ENCODE results near the gene CAPN14. TPM values are rescaled to one million over a fixed set of nuclear protein-coding genes. Genes with fewer than 3 reads are reported as not detected.

The CAPN14 gene
- total RNA-seq, 1 experiment from 2014 or later = 0.13 TPM

DNA sequence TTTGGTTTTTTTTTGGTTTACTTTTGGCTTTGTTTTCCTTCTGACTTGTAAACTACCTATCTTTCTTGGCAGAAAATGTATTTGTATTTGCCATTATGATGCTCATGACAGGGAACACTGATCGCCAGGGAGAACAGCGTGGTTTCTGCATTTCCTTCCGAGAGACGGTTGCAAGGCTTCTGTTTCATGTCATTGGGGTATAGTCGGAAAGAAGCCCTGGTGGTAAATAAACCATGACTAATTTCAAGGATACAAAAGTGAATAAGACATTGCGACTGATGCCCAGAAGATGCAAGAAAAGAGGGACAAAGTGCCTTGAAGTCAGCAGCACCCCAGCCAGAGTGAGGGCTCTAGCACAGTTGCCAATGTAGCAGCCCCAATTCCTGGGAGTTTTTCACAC is 4.2 kb upstream of the CAPN14 start:
- intact Hi-C loops (cut with micrococcal nuclease; ENCODE audit: unreplicated experiment) = no loop called here
- peak; percentile 27 for DNase-seq (ENCODE audit: low spot score)
- BruUV-seq (replicated peaks) = no TSS peak
- Histone ChIP-seq H3K36me3 (ENCODE audit: insufficient read depth, low read length, poor library complexity, severe bottlenecking) (no peaks in the 10 kb centered on the region), H3K27me3 (replicated peaks; ENCODE audit: insufficient read depth, low read depth, low read length, poor library complexity) (peaks cover 47% of the 10 kb centered on the region), H3K27ac (ENCODE audit: low read depth, low read length, poor library complexity, severe bottlenecking) (no peak overlapping the region), H3K4me3 (ENCODE audit: low read depth, low read length, poor library complexity, severe bottlenecking) (no peak overlapping the region), H3K4me1 (ENCODE audit: insufficient read depth, low read length, poor library complexity, severe bottlenecking) (peaks cover 15% of the 10 kb centered on the region), H3K9me3 (ENCODE audit: low read depth, low read length, poor library complexity, severe bottlenecking) (no peaks in the 10 kb centered on the region)
- ChIA-PET POLR2A (ENCODE audit: low non-redundant PET) (no interaction called here), CTCF (no interaction called here)
- TF ChIP-seq EZH2 (IDR thresholded peaks at IDR 0.05; ENCODE audit: borderline replicate concordance, low read depth, low read length, poor library complexity, severe bottlenecking) (no peak), CTCF (conservative IDR thresholded peaks at IDR 0.05; ENCODE audit: low read depth, low read length) (no peak)

GRCh38 chr2:31219131-31219969 is 2.0 kb upstream of the CAPN14 start:
- H3K27ac ChIP-seq (ENCODE audit: low read depth, low read length, poor library complexity, severe bottlenecking) = no peak overlapping the region
- H3K4me1 ChIP-seq (ENCODE audit: insufficient read depth, low read length, poor library complexity, severe bottlenecking) = peaks cover 15% of the 10 kb centered on the region
- TF ChIP-seq EZH2 (IDR thresholded peaks at IDR 0.05; ENCODE audit: borderline replicate concordance, low read depth, low read length, poor library complexity, severe bottlenecking) (no peak), CTCF (conservative IDR thresholded peaks at IDR 0.05; ENCODE audit: low read depth, low read length) (no peak)
- H3K4me3 ChIP-seq (ENCODE audit: low read depth, low read length, poor library complexity, severe bottlenecking) = no peak overlapping the region
- ChIA-PET POLR2A (ENCODE audit: low non-redundant PET) (no interaction called here), CTCF (no interaction called here)
- BruUV-seq (replicated peaks) = no TSS peak
- no peaks in the 10 kb centered on the region for H3K9me3 ChIP-seq (ENCODE audit: low read depth, low read length, poor library complexity, severe bottlenecking)
- intact Hi-C loops (cut with micrococcal nuclease; ENCODE audit: unreplicated experiment) = no loop called here
- H3K27me3 ChIP-seq (replicated peaks; ENCODE audit: insufficient read depth, low read depth, low read length, poor library complexity) = peaks cover 28% of the 10 kb centered on the region
- DNase-seq (ENCODE audit: low spot score) = no peak
- no peaks in the 10 kb centered on the region for H3K36me3 ChIP-seq (ENCODE audit: insufficient read depth, low read length, poor library complexity, severe bottlenecking)

- H3K27me3 ChIP-seq (replicated peaks; ENCODE audit: insufficient read depth, low read depth, low read length, poor library complexity) = peaks cover 7% of the 10 kb centered on the region
- intact Hi-C loops (cut with micrococcal nuclease; ENCODE audit: unreplicated experiment) = no loop called here
- H3K36me3 ChIP-seq (ENCODE audit: insufficient read depth, low read length, poor library complexity, severe bottlenecking) = no peaks in the 10 kb centered on the region
- DNase-seq (ENCODE audit: low spot score) = no peak
- no peak overlapping the region for H3K27ac ChIP-seq (ENCODE audit: low read depth, low read length, poor library complexity, severe bottlenecking)
- CTCF ChIA-PET = no interaction called here
- POLR2A ChIA-PET (ENCODE audit: low non-redundant PET) = no interaction called here
- BruUV-seq (replicated peaks) = no TSS peak
- no peaks in the 10 kb centered on the region for H3K9me3 ChIP-seq (ENCODE audit: low read depth, low read length, poor library complexity, severe bottlenecking)
- no peak overlapping the region for H3K4me3 ChIP-seq (ENCODE audit: low read depth, low read length, poor library complexity, severe bottlenecking)
- peaks cover 15% of the 10 kb centered on the region for H3K4me1 ChIP-seq (ENCODE audit: insufficient read depth, low read length, poor library complexity, severe bottlenecking)
- TF ChIP-seq EZH2 (IDR thresholded peaks at IDR 0.05; ENCODE audit: borderline replicate concordance, low read depth, low read length, poor library complexity, severe bottlenecking) = no peak
- no peak for TF ChIP-seq CTCF (conservative IDR thresholded peaks at IDR 0.05; ENCODE audit: low read depth, low read length)
Observed at GRCh38 chr2:31216734-31217133, 581 bp downstream of the CAPN14 start.
